HL-60 (cell line): ENCODE data around the gene UNC80.

Source experiments
- DNase-seq, 2 experiments: peaks; one replicate each; pipeline ENCODE4 v3.0.0-alpha.2; 2010 to 2020; ENCODE audit warnings: low read depth in 1 of 2, low spot score in 1 of 2
- H3K27ac ChIP-seq: fragments of 250-450 bp; sonication (Bioruptor Pico); replicated peaks from 2 replicates; pipeline ENCODE4 v1.5.1; 2020; ENCODE audit warnings: mild to moderate bottlenecking, moderate library complexity
- H3K27me3 ChIP-seq: fragments of 250-450 bp; sonication (Bioruptor Pico); 2 replicates; pipeline ENCODE4 v1.5.1; 2021; ENCODE audit warnings: mild to moderate bottlenecking, moderate library complexity; ENCODE audit not compliant: insufficient read depth, poor library complexity, severe bottlenecking
- H3K4me3 ChIP-seq: replicated peaks from 2 replicates; pipeline ENCODE4 v1.5.1; 2011; ENCODE audit warnings: mild to moderate bottlenecking, control low read depth, low read length; ENCODE audit not compliant: insufficient read depth
- CTCF ChIP-seq: IDR thresholded peaks from one replicate; pipeline ENCODE4 v1.5.1; 2011; ENCODE audit warnings: low read length, control low read depth, inconsistent platforms; ENCODE audit not compliant: insufficient read depth
- GABPA ChIP-seq: IDR thresholded peaks from 2 replicates; pipeline ENCODE4 v1.6.1; 2012; ENCODE audit warnings: low read depth
- POLR2AphosphoS5 ChIP-seq: IDR thresholded peaks from 2 replicates; pipeline ENCODE4 v1.6.1; 2012; ENCODE audit warnings: low read depth
- REST ChIP-seq: IDR thresholded peaks from 2 replicates; pipeline ENCODE4 v1.6.1; 2012; ENCODE audit warnings: low read depth; ENCODE audit not compliant: insufficient replicate concordance
- SPI1 ChIP-seq: IDR thresholded peaks from 2 replicates; pipeline ENCODE4 v1.6.1; 2012; ENCODE audit warnings: low read depth, mild to moderate bottlenecking, borderline replicate concordance

Gene UNC80

DNA sequence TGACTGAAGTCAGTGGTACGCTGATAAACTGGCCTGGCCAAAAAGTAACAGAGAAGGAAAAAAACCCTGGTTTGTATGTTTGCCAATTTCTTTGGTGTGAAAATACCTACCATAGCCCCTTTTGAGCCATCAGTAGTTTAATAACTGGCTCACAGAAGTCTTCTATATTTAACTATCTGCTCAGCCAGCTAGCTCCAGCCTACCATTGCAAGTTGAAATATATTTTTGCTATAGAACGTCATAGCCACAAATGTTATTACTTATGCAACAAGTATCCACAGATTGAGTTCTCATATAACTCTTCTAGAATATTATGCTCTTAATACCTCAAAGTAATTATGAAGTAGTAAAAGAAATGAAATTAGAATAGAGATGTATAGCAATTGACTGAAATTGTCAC is 256.0 kb downstream of the UNC80 start:
- Histone ChIP-seq H3K27me3 (no peaks in the 10 kb centered on the region), H3K27ac (no peak overlapping the region), H3K4me3 (no peak overlapping the region)
- DNase-seq, result no peak
- TF ChIP-seq CTCF, result no peak
- TF ChIP-seq SPI1, result no peak
- no peak for TF ChIP-seq GABPA
- no peak for TF ChIP-seq REST
- TF ChIP-seq POLR2AphosphoS5, result no peak

DNA sequence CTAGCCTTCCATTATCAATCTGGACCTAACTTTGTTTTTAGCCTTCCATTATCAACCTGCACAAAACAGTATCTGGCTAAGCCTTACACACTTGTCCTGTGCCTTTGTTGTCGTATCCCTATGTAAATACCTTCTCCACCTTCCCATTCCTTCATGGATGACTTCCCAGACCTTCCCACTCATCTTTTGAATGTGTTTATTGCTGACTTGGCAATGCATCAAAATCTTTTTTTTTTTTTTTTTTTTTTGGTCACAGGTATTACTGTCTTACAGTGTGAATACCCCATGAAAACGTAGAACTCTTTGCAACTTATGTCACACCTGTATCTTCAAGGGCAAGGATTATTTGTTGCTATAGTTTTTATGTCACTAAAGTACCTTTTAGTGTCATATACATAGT is 256.5 kb downstream of the UNC80 start:
- TF ChIP-seq SPI1 (no peak), GABPA (no peak)
- H3K27me3 ChIP-seq, result no peaks in the 10 kb centered on the region
- H3K27ac ChIP-seq, result no peak overlapping the region
- no peak for DNase-seq
- H3K4me3 ChIP-seq, result no peak overlapping the region

GRCh38 chr2:210034087-210034683 is 262.6 kb downstream of the UNC80 start:
- H3K27ac ChIP-seq, result no peak overlapping the region
- no peak for DNase-seq
- H3K27me3 ChIP-seq, result no peaks in the 10 kb centered on the region
- TF ChIP-seq REST (no peak), GABPA (no peak), SPI1 (no peak), CTCF (no peak)
- H3K4me3 ChIP-seq, result no peak overlapping the region

DNA sequence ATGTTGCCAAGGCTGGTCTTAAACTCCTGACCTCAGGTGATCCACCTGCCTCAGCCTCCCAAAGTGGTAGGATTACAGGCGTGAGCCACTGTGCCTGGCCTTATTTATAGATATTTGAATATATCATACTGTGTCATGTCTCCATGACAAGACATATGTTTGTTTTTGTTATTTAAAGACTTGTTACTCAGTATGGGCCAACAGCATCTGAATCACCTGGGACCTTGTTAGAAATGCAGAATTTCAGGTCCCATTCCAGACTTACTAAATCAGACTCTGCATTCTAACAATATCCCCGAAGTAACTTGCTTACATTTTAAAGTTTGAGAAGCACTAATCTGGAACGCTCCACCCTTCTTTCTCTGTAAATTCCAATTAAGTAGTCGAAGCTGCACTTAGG is 264.0 kb downstream of the UNC80 start:
- H3K27ac ChIP-seq, result no peak overlapping the region
- DNase-seq, result no peak

More for the DNA sequence above, 264.0 kb downstream of the UNC80 start:
- Histone ChIP-seq H3K4me3 (no peak overlapping the region), H3K27me3 (no peaks in the 10 kb centered on the region)
- TF ChIP-seq SPI1 (no peak), CTCF (no peak), POLR2AphosphoS5 (no peak), GABPA (no peak)
